ENCODE results near the gene IQCE.

DNA sequence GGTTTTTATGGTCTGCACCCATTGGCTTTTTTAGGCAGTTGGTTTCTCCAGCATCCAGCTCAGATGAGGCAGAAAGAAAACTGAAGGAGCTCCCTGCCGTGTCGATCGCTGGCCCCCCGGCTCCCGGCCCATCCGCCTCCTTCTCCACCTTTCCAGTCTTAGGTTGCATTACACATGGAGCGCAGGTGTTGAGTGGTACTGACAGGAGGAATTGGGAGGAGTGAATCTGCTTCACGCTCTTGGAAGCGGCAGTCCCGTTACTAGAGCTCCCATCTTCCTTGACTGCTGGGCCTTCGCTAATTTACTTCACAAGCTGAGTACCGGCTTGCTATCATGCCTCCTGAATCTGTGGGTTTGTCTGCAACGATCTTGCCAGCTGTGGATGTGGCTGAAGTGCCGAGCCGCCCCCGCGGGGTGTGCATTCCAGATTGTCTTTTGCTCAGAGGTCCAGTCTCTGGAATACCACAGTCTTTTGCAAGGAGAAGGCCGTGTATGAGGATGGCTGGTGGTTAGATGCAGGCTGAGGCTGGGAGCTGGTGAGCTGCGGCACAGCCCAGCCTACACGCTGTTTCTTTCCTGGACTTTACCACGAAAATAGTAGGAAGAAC, 17.1 kb downstream of the IQCE start:
- TF ChIP-seq CTCF (IDR thresholded peaks at IDR 0.05), result no peak
- no peak for TF ChIP-seq POLR2A (IDR thresholded peaks at IDR 0.05)
- no peak for TF ChIP-seq EP300 (IDR thresholded peaks at IDR 0.05; ENCODE audit: low read depth)
- TF ChIP-seq POLR2AphosphoS5 (IDR thresholded peaks at IDR 0.05), result no peak
